Skeletal muscle satellite cell (primary cell): Measurements from ENCODE around the gene TBCD.

Experiments used
- H3K27me3 ChIP-seq: 2 replicates; pipeline ENCODE4 v1.7.0; 2013; ENCODE audit warnings: low read length; ENCODE audit not compliant: control insufficient read depth, insufficient read depth
- H3K36me3 ChIP-seq: 2 replicates; pipeline ENCODE4 v1.7.0; 2013; ENCODE audit warnings: mild to moderate bottlenecking, control low read depth, low read length; ENCODE audit not compliant: insufficient read depth
- H3K4me1 ChIP-seq: 2 replicates; pipeline ENCODE4 v1.7.0; 2013; ENCODE audit warnings: low read length; ENCODE audit not compliant: control insufficient read depth, insufficient read depth
- H3K4me2 ChIP-seq: 2 replicates; pipeline ENCODE4 v1.7.0; 2013; ENCODE audit warnings: mild to moderate bottlenecking, low read length
- H3K4me3 ChIP-seq: 2 replicates; pipeline ENCODE4 v1.7.0; 2013; ENCODE audit warnings: low read length
- H3K9ac ChIP-seq: 2 replicates; pipeline ENCODE4 v1.7.0; 2013; ENCODE audit warnings: mild to moderate bottlenecking, low read depth, low read length, moderate library complexity
- H3K9me3 ChIP-seq: replicated peaks from 2 replicates; pipeline ENCODE4 v1.7.0; 2013; ENCODE audit warnings: mild to moderate bottlenecking, control low read depth, low read length

Gene TBCD

GRCh38 chr17:82800885-82801284, 49.0 kb downstream of the TBCD start:
- H3K9ac ChIP-seq, result no peak overlapping the region
- no peaks in the 10 kb centered on the region for H3K27me3 ChIP-seq
- H3K4me2 ChIP-seq, result no peak overlapping the region

GRCh38 chr17:82801377-82801970, 49.6 kb downstream of the TBCD start:
- Histone ChIP-seq H3K27me3 (no peaks in the 10 kb centered on the region), H3K4me3 (no peak overlapping the region), H3K4me1 (peaks cover 11% of the 10 kb centered on the region), H3K9ac (no peak overlapping the region), H3K4me2 (no peak overlapping the region), H3K36me3 (peaks cover 7% of the 10 kb centered on the region), H3K9me3 (no peaks in the 10 kb centered on the region)

More at GRCh38 chr17:82800885-82801284, 49.0 kb downstream of the TBCD start:
- H3K4me1 ChIP-seq, result peaks cover 11% of the 10 kb centered on the region
- H3K36me3 ChIP-seq, result peaks cover 7% of the 10 kb centered on the region
- no peaks in the 10 kb centered on the region for H3K9me3 ChIP-seq
- no peak overlapping the region for H3K4me3 ChIP-seq

- Histone ChIP-seq H3K27me3 (no peaks in the 10 kb centered on the region), H3K4me3 (no peak overlapping the region), H3K4me2 (no peak overlapping the region), H3K36me3 (peaks cover 7% of the 10 kb centered on the region), H3K9ac (no peak overlapping the region), H3K9me3 (no peaks in the 10 kb centered on the region), H3K4me1 (peaks cover 11% of the 10 kb centered on the region)
Measured at GRCh38 chr17:82802075-82802780, 50.4 kb downstream of the TBCD start.

- Histone ChIP-seq H3K27me3 (no peaks in the 10 kb centered on the region), H3K36me3 (peaks cover 11% of the 10 kb centered on the region), H3K4me2 (no peak overlapping the region), H3K4me1 (peaks cover 11% of the 10 kb centered on the region), H3K9ac (no peak overlapping the region), H3K4me3 (no peak overlapping the region), H3K9me3 (no peaks in the 10 kb centered on the region)
Measured at GRCh38 chr17:82803185-82803584, 51.3 kb downstream of the TBCD start.

- no peaks in the 10 kb centered on the region for H3K9me3 ChIP-seq
- peaks cover 11% of the 10 kb centered on the region for H3K36me3 ChIP-seq
- H3K4me2 ChIP-seq, result no peak overlapping the region
- peaks cover 11% of the 10 kb centered on the region for H3K4me1 ChIP-seq
- no peak overlapping the region for H3K9ac ChIP-seq
- H3K4me3 ChIP-seq, result no peak overlapping the region
- H3K27me3 ChIP-seq, result no peaks in the 10 kb centered on the region
Measured at GRCh38 chr17:82803606-82804005, 51.7 kb downstream of the TBCD start.

GRCh38 chr17:82804442-82805191, 52.8 kb downstream of the TBCD start:
- Histone ChIP-seq H3K4me2 (no peak overlapping the region), H3K9me3 (no peaks in the 10 kb centered on the region), H3K4me1 (peaks cover 11% of the 10 kb centered on the region), H3K36me3 (peaks cover 16% of the 10 kb centered on the region), H3K27me3 (no peaks in the 10 kb centered on the region), H3K4me3 (no peak overlapping the region), H3K9ac (no peak overlapping the region)

GRCh38 chr17:82805254-82805653, 53.4 kb downstream of the TBCD start:
- Histone ChIP-seq H3K4me2 (no peak overlapping the region), H3K4me3 (no peak overlapping the region), H3K9ac (no peak overlapping the region), H3K4me1 (peaks cover 11% of the 10 kb centered on the region), H3K9me3 (no peaks in the 10 kb centered on the region), H3K36me3 (peaks cover 16% of the 10 kb centered on the region), H3K27me3 (no peaks in the 10 kb centered on the region)

GRCh38 chr17:82805823-82806222, 54.0 kb downstream of the TBCD start:
- H3K4me1 ChIP-seq, result peaks cover 11% of the 10 kb centered on the region
- no peak overlapping the region for H3K9ac ChIP-seq

GRCh38 chr17:82806645-82807044, 54.8 kb downstream of the TBCD start:
- H3K36me3 ChIP-seq, result peaks cover 10% of the 10 kb centered on the region
- H3K4me3 ChIP-seq, result no peak overlapping the region
- H3K9ac ChIP-seq, result no peak overlapping the region
- H3K4me1 ChIP-seq, result peaks cover 11% of the 10 kb centered on the region
- no peaks in the 10 kb centered on the region for H3K27me3 ChIP-seq
- H3K4me2 ChIP-seq, result no peak overlapping the region
- H3K9me3 ChIP-seq, result no peaks in the 10 kb centered on the region

More at GRCh38 chr17:82805823-82806222, 54.0 kb downstream of the TBCD start:
- Histone ChIP-seq H3K36me3 (peaks cover 11% of the 10 kb centered on the region), H3K4me3 (no peak overlapping the region), H3K4me2 (no peak overlapping the region), H3K27me3 (no peaks in the 10 kb centered on the region), H3K9me3 (no peaks in the 10 kb centered on the region)

GRCh38 chr17:82807101-82807500, 55.2 kb downstream of the TBCD start:
- Histone ChIP-seq H3K4me1 (peaks cover 11% of the 10 kb centered on the region), H3K9me3 (no peaks in the 10 kb centered on the region), H3K27me3 (no peaks in the 10 kb centered on the region), H3K4me2 (no peak overlapping the region), H3K4me3 (no peak overlapping the region), H3K36me3 (peaks cover 12% of the 10 kb centered on the region), H3K9ac (no peak overlapping the region)

- H3K9me3 ChIP-seq, result no peaks in the 10 kb centered on the region
- H3K36me3 ChIP-seq, result peaks cover 12% of the 10 kb centered on the region
- no peak overlapping the region for H3K4me2 ChIP-seq
- H3K27me3 ChIP-seq, result no peaks in the 10 kb centered on the region
- peaks cover 9% of the 10 kb centered on the region for H3K4me1 ChIP-seq
- no peak overlapping the region for H3K4me3 ChIP-seq
- H3K9ac ChIP-seq, result no peak overlapping the region
Measured at GRCh38 chr17:82807562-82807961, 55.7 kb downstream of the TBCD start.
